ENCODE measurements around the gene CCND2.

The CCND2 gene

DNA sequence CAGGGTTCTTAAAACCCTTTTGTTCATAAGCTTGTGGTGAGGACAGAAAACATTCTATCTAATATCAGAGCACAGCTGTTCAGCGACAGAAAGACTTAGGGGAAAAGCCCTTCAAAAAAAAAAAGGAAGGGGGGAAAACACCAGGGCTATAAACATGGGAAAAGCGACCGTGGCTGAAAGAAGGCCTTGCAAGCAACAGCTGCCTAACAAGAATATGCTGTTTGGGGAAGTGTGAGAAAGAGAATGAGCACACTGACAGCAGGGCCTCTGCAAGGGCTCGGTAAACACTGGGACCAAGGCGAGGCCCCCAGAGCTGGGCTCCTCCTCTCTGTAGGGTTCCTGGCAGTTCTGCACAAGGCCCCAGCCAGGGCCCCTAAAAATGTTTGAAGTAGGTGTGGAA, 27.4 kb upstream of the CCND2 start:
- TF ChIP-seq, protein P1, sequence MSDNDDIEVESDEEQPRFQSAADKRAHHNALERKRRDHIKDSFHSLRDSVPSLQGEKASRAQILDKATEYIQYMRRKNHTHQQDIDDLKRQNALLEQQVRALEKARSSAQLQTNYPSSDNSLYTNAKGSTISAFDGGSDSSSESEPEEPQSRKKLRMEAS (IDR thresholded peaks at IDR 0.05): no peak
- TF ChIP-seq ZBTB7A (IDR thresholded peaks at IDR 0.05; ENCODE audit: low read depth) (no peak), CREB1 (IDR thresholded peaks at IDR 0.05; ENCODE audit: low read depth) (no peak), TCF12 (IDR thresholded peaks at IDR 0.05; ENCODE audit: low read depth) (no peak), TEAD4 (IDR thresholded peaks at IDR 0.05) (no peak), NFIC (IDR thresholded peaks at IDR 0.05) (no peak), CEBPB (IDR thresholded peaks at IDR 0.05) (no peak), TAF1 (IDR thresholded peaks at IDR 0.05; ENCODE audit: low read depth) (no peak), EGR1 (IDR thresholded peaks at IDR 0.05) (no peak), EP300 (IDR thresholded peaks at IDR 0.05; ENCODE audit: borderline replicate concordance) (no peak), RAD21 (IDR thresholded peaks at IDR 0.05; ENCODE audit: low read depth) (no peak), FOXM1 (IDR thresholded peaks at IDR 0.05; ENCODE audit: borderline replicate concordance, low read depth) (no peak), YY1 (IDR thresholded peaks at IDR 0.05; ENCODE audit: low read depth) (no peak)
- TF ChIP-seq, protein P2, sequence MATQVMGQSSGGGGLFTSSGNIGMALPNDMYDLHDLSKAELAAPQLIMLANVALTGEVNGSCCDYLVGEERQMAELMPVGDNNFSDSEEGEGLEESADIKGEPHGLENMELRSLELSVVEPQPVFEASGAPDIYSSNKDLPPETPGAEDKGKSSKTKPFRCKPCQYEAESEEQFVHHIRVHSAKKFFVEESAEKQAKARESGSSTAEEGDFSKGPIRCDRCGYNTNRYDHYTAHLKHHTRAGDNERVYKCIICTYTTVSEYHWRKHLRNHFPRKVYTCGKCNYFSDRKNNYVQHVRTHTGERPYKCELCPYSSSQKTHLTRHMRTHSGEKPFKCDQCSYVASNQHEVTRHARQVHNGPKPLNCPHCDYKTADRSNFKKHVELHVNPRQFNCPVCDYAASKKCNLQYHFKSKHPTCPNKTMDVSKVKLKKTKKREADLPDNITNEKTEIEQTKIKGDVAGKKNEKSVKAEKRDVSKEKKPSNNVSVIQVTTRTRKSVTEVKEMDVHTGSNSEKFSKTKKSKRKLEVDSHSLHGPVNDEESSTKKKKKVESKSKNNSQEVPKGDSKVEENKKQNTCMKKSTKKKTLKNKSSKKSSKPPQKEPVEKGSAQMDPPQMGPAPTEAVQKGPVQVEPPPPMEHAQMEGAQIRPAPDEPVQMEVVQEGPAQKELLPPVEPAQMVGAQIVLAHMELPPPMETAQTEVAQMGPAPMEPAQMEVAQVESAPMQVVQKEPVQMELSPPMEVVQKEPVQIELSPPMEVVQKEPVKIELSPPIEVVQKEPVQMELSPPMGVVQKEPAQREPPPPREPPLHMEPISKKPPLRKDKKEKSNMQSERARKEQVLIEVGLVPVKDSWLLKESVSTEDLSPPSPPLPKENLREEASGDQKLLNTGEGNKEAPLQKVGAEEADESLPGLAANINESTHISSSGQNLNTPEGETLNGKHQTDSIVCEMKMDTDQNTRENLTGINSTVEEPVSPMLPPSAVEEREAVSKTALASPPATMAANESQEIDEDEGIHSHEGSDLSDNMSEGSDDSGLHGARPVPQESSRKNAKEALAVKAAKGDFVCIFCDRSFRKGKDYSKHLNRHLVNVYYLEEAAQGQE (IDR thresholded peaks at IDR 0.05; ENCODE audit: low read depth): no peak
- TF ChIP-seq, protein P3, sequence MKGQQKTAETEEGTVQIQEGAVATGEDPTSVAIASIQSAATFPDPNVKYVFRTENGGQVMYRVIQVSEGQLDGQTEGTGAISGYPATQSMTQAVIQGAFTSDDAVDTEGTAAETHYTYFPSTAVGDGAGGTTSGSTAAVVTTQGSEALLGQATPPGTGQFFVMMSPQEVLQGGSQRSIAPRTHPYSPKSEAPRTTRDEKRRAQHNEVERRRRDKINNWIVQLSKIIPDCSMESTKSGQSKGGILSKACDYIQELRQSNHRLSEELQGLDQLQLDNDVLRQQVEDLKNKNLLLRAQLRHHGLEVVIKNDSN (IDR thresholded peaks at IDR 0.05): no peak

DNA sequence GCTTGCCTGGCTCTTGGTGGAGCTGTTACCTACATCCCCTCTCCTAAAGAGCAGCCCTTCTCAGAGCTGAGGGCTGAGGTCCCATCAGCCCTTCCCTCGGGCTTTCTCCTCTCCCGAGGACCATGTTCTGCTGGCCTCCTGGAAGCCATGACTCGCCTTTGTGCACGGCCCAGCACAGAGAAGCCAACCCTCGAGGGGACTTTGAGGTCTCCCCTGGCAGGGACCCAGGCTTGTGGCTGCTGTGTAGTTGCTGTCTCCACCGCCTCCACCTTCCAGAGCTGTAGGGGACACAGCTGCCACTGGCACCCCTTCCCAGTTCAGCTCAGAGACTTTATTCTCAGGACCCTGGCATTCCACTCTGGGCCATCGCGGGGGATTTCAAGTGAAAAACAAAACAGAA, 22.9 kb upstream of the CCND2 start:
- TF ChIP-seq, protein P2 (IDR thresholded peaks at IDR 0.05; ENCODE audit: low read depth): no peak
- TF ChIP-seq TAF1 (IDR thresholded peaks at IDR 0.05; ENCODE audit: low read depth): no peak
- TF ChIP-seq EGR1 (IDR thresholded peaks at IDR 0.05): no peak
- no peak for TF ChIP-seq YY1 (IDR thresholded peaks at IDR 0.05; ENCODE audit: low read depth)
- no peak for TF ChIP-seq FOXM1 (IDR thresholded peaks at IDR 0.05; ENCODE audit: borderline replicate concordance, low read depth)
- no peak for TF ChIP-seq CREB1 (IDR thresholded peaks at IDR 0.05; ENCODE audit: low read depth)
- TF ChIP-seq TCF12 (IDR thresholded peaks at IDR 0.05; ENCODE audit: low read depth): no peak
- TF ChIP-seq, protein P1 (IDR thresholded peaks at IDR 0.05): no peak
- no peak for TF ChIP-seq TEAD4 (IDR thresholded peaks at IDR 0.05)
- TF ChIP-seq ZBTB7A (IDR thresholded peaks at IDR 0.05; ENCODE audit: low read depth): no peak
- no peak for TF ChIP-seq NFIC (IDR thresholded peaks at IDR 0.05)
- no peak for TF ChIP-seq EP300 (IDR thresholded peaks at IDR 0.05; ENCODE audit: borderline replicate concordance)
- TF ChIP-seq CEBPB (IDR thresholded peaks at IDR 0.05): no peak
- no peak for TF ChIP-seq RAD21 (IDR thresholded peaks at IDR 0.05; ENCODE audit: low read depth)
- TF ChIP-seq, protein P3 (IDR thresholded peaks at IDR 0.05): no peak

DNA sequence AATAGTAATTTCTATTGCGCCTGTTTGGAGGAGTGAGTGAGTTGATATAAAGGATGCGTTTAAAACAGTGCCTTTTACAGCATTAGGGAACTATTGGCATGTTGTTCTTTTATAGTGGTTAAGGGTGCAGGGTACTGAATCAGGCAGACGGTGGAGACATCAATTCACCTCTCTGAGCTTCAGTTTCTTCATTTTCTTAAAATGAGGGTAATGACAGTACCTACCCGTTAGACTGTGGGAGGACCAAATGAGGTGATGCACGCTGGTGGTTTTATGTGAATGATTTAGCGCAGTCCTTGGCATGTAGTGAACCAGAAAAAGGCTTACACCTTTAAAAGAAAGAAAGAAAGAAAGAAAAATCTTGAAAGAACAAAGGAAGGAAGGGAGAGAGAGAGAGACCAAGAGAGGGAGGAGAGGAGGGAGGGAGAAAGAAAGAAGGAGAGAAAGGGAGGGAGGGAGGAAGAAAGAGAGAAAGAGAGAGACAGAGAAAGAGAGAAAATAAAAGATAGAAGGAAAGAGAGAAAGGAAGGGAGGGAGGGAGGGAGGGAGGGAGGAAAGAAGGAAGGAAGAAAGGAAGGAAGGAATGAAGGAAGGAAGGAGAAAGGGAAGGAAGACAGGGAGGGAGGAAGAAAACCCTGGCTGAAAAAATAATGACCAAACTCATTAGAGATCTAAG, 22.2 kb upstream of the CCND2 start:
- TF ChIP-seq TEAD4 (IDR thresholded peaks at IDR 0.05) (no peak), CEBPB (IDR thresholded peaks at IDR 0.05) (no peak), NFIC (IDR thresholded peaks at IDR 0.05) (no peak), CREB1 (IDR thresholded peaks at IDR 0.05; ENCODE audit: low read depth) (no peak), EGR1 (IDR thresholded peaks at IDR 0.05) (no peak), TCF12 (IDR thresholded peaks at IDR 0.05; ENCODE audit: low read depth) (no peak), RAD21 (IDR thresholded peaks at IDR 0.05; ENCODE audit: low read depth) (no peak), ZBTB7A (IDR thresholded peaks at IDR 0.05; ENCODE audit: low read depth) (no peak), EP300 (IDR thresholded peaks at IDR 0.05; ENCODE audit: borderline replicate concordance) (no peak), FOXM1 (IDR thresholded peaks at IDR 0.05; ENCODE audit: borderline replicate concordance, low read depth) (no peak), TAF1 (IDR thresholded peaks at IDR 0.05; ENCODE audit: low read depth) (no peak), YY1 (IDR thresholded peaks at IDR 0.05; ENCODE audit: low read depth) (no peak)
- TF ChIP-seq, protein P1 (IDR thresholded peaks at IDR 0.05): no peak
- TF ChIP-seq, protein P2 (IDR thresholded peaks at IDR 0.05; ENCODE audit: low read depth): no peak
- TF ChIP-seq, protein P3 (IDR thresholded peaks at IDR 0.05): no peak

Measured in Ishikawa (cell line).